HuH-7.5 (cell line): ENCODE data around the gene FBLN7.
"Not testable (repeated sequence)": the region's sequence is repeated elsewhere in the genome, so short reads cannot be mapped to it uniquely, and the experiment has no call there.

ENCODE experiments used
- DNase-seq: peaks from one replicate; pipeline ENCODE4 v3.0.0; 2011; ENCODE audit warnings: low spot score

The FBLN7 gene

DNA sequence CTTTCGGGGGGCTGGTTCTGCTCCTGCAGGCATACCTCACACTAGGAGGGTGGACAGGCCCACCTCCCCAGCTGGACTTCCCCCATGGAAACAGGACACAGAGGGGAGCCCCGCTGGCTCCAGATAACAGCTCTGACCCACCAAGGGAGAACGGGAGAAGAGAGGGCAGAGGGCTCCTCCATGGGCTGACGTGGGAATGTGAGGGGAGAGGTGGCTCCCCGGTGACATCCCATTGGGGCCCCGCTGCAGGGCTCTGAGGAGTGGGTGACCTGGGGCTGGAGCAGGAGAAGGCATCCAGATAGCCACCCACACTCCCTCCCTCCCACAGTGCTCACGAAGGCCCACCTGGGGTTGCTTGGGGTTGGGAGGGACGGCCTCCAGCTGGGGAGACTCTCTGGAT, 45.9 kb downstream of the FBLN7 start:
- DNase-seq: no peak

DNA sequence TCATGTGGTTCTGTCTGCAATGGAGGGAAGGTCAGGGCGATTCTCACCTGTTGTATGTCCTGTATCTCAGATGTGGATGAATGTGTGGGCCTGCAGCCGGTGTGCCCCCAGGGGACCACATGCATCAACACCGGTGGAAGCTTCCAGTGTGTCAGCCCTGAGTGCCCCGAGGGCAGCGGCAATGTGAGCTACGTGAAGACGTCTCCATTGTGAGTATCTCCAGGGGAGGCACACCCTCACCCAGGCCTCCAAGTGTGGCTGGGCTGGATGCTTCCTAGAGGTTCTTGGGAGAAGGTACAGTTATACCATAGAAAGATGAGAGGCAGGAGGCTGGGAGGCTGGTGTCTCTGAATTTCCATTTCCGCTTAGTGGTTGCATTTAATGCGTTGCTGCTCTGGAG, 46.9 kb downstream of the FBLN7 start:
- DNase-seq: no peak

GRCh38 chr2:112187046-112187715, 49.0 kb downstream of the FBLN7 start:
- no peak for DNase-seq

- DNase-seq: no peak
Observed at GRCh38 chr2:112187805-112188596, 49.8 kb downstream of the FBLN7 start.

- no peak for DNase-seq
Observed at GRCh38 chr2:112189001-112189556, 50.9 kb downstream of the FBLN7 start.

DNA sequence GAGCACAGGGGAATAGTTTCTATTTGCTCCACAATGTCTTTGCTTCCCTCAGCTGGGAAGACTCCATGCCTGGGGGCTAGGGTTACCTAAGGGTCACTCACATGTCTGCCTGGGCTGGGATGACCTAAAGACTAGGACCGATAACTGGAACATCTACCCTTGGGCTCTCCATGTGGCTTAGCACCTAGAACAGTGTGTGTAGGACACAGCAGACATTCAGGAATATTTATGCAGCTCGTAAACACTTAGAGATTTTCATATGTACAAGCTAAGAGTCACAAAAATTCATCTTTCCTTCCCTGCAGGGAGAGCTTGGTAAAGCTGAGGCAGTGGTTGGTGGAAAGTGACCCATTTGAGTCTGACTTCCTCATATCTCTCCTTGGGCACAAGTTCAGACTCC, 55.8 kb downstream of the FBLN7 start:
- no peak for DNase-seq

DNA sequence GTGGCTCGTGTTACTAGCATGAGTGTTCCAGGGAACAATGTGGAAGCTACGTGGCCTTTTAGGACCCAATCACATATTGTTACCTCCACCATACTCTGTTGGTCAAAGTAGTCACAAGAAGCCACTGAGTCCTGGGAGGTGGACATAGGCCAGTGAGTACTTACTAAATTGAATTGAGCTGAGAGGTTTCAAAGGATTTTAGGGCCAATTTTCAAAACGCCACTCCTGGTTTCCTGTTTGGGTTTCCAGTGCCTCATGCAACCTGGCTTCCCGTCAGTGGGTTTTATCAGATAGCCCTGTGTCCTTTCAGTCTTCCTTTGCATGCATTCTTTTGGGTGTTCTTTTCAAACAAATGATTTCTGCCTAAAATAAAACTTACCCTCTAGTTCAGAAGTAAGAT, 56.3 kb downstream of the FBLN7 start:
- no peak for DNase-seq

DNA sequence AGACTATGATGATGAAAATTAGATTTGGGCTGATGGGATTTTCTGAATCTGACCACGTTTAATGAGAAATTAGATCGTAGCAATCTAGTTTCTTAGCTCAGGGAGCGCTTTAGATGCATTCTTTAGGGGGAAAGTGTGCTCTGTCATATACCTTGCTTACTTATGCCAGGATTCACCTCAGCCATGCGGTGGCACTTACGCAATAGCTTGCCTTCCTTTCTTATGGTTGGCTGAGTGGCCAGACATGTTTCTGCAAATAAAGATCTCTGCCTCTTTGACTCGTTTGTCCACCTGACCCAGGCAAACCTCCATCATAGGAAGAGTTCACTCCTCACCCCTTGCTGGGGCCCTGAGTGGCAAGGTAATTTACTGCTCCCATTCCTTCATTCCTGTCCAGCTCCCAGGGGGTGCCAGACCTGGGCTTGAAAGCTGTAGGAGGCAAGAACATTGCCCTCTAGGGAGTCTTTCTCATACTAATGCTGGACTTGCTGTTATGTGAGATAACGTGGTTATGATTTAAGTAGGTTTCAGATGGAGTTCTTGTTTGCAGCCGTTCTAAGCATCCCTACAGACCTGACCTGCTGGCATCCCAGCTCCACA, 57.1 kb downstream of the FBLN7 start:
- DNase-seq: no peak

DNA sequence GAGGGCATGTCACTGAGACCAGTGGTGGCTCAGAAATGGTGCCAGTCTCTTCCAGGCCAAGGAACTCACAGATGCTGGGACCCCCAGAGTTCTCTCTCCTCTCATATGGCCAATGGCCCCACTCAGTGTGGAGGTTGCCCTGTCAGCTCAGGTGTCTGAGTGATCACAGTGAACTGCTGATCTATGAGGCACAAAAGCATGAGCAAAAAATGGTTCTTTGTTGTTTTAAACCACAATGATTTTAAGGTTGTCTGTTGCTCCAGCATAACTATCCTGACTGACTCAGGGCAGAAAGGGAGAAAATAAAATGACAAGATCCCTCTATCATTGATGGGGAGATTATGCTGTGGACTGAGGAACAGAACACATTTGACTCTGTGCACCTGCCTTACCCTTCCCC, 57.8 kb downstream of the FBLN7 start:
- no peak for DNase-seq

GRCh38 chr2:112197868-112198267, 59.7 kb downstream of the FBLN7 start:
- no peak for DNase-seq

GRCh38 chr2:112198780-112199179, 60.6 kb downstream of the FBLN7 start:
- no peak for DNase-seq

DNA sequence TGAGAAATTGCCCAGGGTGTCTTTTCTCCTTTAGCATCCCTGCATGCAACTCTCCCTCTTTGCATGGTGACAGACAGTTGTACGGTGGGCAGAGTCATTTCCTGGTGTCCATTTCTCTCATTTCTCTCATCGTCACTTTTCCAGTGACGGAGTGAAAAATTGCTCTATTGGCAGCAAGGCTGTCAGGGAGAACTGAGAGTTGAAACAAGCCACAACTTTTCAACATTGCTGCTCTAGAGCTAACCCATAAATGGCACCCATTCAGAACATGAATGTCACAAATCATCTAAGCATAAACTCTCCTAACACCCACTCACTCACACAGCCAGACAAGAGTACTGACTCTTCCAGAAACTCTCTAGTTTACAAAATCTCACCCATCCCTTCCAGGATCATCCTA, 61.0 kb downstream of the FBLN7 start:
- no peak for DNase-seq

DNA sequence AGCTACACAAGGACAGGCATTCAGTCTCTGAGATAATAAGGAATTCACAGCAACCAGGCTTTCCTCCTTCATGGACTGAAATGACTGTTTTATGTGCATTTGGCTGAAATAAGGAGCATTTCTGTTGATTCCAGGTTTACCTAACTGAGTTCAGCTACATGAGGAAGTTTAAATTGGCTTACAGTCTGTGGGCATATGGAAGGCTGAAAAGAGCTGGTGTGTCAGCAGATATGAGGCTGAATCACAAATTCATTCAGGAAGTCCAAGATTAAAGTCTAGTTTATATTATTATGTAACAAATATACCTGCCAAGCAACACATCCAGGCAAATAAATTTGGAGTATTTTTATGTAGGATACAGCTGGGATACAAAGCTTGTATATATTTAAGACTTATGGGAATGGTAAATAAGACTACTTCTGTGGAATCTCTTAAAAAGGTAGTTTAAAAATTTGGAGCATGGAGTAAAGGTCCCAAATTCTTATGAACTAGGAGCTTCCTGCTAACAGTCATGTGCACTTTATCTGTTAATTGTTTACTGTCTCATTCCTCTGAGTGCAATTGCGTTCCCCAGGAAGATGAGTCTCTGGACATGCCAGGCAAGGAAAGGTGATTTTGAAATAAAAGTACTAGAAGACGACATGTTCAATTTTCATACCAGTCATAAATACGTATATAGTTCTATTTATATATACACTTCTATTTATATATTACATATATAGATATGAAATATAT, 63.7 kb downstream of the FBLN7 start:
- DNase-seq: no peak

DNA sequence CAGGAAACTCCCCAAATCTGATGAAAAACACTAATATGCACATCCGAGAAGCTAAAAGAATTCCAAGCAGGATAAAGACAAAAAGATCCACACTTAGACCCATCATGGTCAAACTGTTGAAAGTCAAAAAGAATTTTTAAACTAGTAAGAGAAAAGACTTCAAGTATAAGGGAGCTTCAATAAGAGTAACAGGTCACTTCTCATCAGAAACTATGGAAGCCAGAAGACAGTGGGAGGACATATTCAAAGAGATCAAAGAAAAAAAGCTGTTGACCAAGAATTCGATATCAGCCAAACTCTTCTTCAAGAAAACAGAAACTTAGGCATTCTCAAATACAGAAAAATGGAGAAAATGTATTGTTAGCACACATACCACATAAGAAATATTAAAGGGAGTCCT, 66.2 kb downstream of the FBLN7 start:
- no peak for DNase-seq

DNA sequence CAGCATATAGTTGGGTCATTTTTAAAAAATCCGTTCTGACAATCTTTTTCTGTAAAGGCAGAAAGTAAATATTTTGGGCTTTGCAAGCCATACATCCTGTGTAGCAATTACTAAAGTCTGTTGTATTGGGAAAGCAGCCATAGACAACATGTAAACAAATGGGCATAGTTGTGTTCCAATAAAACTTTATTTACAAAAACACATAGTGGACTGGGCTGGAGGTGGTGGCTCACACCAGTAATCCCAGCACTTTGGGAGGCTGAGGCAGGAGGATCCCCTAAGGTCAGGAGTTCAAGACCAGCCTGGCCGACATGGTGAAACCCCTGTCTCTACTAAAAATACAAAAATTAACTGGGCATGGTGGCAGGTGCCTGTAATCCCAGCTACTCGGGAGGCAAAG, 69.7 kb downstream of the FBLN7 start:
- not testable (repeated sequence) for DNase-seq

DNA sequence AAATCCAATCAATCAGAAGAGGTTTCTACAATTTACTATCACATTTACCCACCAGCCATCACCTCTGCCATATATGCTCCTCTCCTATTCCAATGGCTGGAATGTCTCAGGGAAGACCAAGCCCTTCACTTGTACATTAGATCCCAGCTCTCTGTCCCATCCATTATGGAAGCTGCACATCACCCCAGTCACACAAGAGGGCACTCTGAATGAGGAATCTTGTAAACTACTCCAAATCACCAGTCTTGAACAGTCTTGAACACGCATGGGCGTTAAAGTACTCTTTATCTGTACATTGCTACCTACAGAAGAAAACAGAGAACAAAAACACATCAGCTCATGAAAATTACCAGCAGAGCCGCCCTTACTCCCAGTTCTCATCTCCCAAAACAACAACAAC, 78.0 kb downstream of the FBLN7 start:
- peak; percentile 20 for DNase-seq

- no peak for DNase-seq
Observed at GRCh38 chr2:112217854-112218253, 79.7 kb downstream of the FBLN7 start.

GRCh38 chr2:112220186-112220585, 82.0 kb downstream of the FBLN7 start:
- DNase-seq: no peak

- DNase-seq: no peak
Observed at GRCh38 chr2:112220831-112221230, 82.6 kb downstream of the FBLN7 start.

DNA sequence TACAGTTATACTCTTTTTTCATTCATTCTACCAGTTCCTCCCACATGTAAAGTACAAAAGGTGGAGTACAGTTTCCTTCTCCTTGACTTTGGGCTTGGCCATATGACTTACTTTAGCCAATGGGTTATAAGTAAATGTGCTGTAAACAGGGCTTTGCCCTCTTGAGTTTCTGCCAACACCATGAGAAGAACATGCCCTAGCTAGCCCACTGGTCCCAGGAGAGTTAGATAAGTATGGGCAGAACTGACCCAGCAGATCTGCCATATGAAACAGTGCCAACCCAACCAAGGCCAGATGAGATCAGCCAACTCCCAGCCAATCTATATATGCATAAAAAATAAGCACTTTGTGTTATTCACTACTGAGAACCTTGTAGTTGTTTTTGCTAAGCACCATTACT, 91.2 kb downstream of the FBLN7 start:
- no peak for DNase-seq

DNA sequence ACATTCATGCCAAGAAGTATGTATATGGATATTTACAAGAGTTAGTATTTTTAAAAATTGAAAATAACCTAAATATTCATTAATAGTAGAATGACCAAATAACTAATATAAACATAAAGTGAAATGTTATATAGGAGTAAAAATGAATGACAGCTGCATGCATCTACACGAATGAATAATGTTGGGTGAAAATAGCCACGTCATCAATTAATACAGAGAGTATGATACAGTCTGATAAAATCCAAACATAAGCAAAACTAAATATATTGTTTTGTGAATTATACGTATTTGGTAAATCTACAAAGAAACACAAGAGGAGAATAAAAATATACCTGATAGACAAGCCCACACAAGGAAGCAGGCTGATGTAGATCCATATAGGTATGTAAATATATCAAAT, 92.2 kb downstream of the FBLN7 start:
- no peak for DNase-seq
